Measurements from ENCODE around the gene CYP2B6. TPM values are rescaled to one million over a fixed set of nuclear protein-coding genes. Genes with fewer than 3 reads are reported as not detected.
"Not testable (repeated sequence)": the region's sequence is repeated elsewhere in the genome, so short reads cannot be mapped to it uniquely, and the experiment has no call there.

CYP2B6 gene
- total and polyA plus RNA-seq, 10 of the 15 experiments (the other 5 are each of a cell fraction or from before 2014, with no cell fraction given) = 0.23 to 0.86 TPM; not detected in 8

DNA sequence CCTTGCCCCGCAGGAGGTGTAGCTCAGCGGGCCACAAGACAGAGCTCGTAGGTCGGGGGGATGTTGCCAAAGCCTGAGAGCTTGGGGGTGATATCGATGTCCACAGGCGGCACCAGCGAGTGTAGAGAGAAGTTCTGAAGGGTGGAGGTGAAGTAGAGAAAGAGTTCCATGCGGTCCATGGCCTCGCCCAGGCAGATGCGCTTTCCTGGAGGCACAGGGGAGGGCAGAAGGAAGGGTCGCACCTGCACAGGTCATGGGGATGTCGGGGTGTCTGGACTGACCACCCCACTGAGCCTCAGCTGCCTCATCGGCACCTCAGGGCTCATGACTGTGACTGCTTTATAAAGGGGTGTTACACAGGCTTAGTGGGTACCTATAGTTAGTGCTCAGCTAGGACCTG, 59.3 kb downstream of the CYP2B6 start:
- Histone ChIP-seq H3K9ac (ENCODE audit: control insufficient read depth, insufficient read depth, low read length) (no peak overlapping the region), H2AFZ (ENCODE audit: control insufficient read depth, low read depth, low read length) (no peak overlapping the region), H3K9me3 (replicated peaks; ENCODE audit: control insufficient read depth, insufficient read depth, low read length) (no peaks in the 10 kb centered on the region), H3K79me2 (ENCODE audit: control insufficient read depth, insufficient read depth, low read length) (no peaks in the 10 kb centered on the region), H3K27me3 (replicated peaks in 1 of 2; ENCODE audit: control insufficient read depth in 2 of 2, insufficient read depth in 2 of 2, low read length in 1 of 2) (no peaks in the 10 kb centered on the region; a peak in 1 of 4 replicates), H3K36me3 (ENCODE audit: control insufficient read depth in 2 of 2, insufficient read depth in 2 of 2, low read length in 1 of 2) (no peaks in the 10 kb centered on the region), H3K27ac (ENCODE audit: control insufficient read depth, insufficient read depth) (no peak overlapping the region), H3K4me1 (ENCODE audit: control insufficient read depth, insufficient read depth, low read length) (no peaks in the 10 kb centered on the region), H3K4me2 (ENCODE audit: control insufficient read depth, insufficient read depth) (no peak overlapping the region), H3K4me3 (no peak overlapping the region), H4K20me1 (ENCODE audit: control insufficient read depth, insufficient read depth) (no peaks in the 10 kb centered on the region)
- POLR2A ChIA-PET = no interaction called here
- RAD21 ChIA-PET (ENCODE audit: unreplicated experiment) = no interaction called here
- ATAC-seq = no peak
- SMC1A ChIA-PET (ENCODE audit: uncharacterized antibody, unreplicated experiment) = no interaction called here
- CTCF ChIA-PET = no interaction called here
- in situ Hi-C loops (cut with MboI) (no loop called here), intact Hi-C loops (cut with micrococcal nuclease; ENCODE audit: unreplicated experiment) (no loop called here)
- no peak for DNase-seq (ENCODE audit: low read depth, low spot score)
- no peak for FAIRE-seq
- TF ChIP-seq, protein P1, sequence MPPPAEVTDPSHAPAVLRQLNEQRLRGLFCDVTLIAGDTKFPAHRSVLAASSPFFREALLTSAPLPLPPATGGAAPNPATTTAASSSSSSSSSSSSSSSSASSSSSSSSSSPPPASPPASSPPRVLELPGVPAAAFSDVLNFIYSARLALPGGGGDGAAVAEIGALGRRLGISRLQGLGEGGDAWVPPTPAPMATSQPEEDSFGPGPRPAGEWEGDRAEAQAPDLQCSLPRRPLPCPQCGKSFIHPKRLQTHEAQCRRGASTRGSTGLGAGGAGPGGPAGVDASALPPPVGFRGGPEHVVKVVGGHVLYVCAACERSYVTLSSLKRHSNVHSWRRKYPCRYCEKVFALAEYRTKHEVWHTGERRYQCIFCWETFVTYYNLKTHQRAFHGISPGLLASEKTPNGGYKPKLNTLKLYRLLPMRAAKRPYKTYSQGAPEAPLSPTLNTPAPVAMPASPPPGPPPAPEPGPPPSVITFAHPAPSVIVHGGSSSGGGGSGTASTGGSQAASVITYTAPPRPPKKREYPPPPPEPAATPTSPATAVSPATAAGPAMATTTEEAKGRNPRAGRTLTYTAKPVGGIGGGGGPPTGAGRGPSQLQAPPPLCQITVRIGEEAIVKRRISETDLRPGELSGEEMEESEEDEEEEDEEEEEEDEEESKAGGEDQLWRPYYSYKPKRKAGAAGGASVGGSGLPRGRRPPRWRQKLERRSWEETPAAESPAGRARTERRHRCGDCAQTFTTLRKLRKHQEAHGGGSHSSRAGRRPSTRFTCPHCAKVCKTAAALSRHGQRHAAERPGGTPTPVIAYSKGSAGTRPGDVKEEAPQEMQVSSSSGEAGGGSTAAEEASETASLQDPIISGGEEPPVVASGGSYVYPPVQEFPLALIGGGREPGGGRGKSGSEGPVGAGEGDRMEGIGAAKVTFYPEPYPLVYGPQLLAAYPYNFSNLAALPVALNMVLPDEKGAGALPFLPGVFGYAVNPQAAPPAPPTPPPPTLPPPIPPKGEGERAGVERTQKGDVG (CRISPR knock-in tag; IDR thresholded peaks at IDR 0.05) = no peak
- TF ChIP-seq, protein P2, sequence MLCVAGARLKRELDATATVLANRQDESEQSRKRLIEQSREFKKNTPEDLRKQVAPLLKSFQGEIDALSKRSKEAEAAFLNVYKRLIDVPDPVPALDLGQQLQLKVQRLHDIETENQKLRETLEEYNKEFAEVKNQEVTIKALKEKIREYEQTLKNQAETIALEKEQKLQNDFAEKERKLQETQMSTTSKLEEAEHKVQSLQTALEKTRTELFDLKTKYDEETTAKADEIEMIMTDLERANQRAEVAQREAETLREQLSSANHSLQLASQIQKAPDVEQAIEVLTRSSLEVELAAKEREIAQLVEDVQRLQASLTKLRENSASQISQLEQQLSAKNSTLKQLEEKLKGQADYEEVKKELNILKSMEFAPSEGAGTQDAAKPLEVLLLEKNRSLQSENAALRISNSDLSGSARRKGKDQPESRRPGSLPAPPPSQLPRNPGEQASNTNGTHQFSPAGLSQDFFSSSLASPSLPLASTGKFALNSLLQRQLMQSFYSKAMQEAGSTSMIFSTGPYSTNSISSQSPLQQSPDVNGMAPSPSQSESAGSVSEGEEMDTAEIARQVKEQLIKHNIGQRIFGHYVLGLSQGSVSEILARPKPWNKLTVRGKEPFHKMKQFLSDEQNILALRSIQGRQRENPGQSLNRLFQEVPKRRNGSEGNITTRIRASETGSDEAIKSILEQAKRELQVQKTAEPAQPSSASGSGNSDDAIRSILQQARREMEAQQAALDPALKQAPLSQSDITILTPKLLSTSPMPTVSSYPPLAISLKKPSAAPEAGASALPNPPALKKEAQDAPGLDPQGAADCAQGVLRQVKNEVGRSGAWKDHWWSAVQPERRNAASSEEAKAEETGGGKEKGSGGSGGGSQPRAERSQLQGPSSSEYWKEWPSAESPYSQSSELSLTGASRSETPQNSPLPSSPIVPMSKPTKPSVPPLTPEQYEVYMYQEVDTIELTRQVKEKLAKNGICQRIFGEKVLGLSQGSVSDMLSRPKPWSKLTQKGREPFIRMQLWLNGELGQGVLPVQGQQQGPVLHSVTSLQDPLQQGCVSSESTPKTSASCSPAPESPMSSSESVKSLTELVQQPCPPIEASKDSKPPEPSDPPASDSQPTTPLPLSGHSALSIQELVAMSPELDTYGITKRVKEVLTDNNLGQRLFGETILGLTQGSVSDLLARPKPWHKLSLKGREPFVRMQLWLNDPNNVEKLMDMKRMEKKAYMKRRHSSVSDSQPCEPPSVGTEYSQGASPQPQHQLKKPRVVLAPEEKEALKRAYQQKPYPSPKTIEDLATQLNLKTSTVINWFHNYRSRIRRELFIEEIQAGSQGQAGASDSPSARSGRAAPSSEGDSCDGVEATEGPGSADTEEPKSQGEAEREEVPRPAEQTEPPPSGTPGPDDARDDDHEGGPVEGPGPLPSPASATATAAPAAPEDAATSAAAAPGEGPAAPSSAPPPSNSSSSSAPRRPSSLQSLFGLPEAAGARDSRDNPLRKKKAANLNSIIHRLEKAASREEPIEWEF (IDR thresholded peaks at IDR 0.05; ENCODE audit: insufficient replicate concordance, low read depth, low read length) = no peak
- no peak for TF ChIP-seq SUZ12 (IDR thresholded peaks at IDR 0.05; ENCODE audit: unreplicated experiment)
- TF ChIP-seq BRCA1 (IDR thresholded peaks at IDR 0.05; ENCODE audit: low read depth, low read length) = no peak
- TF ChIP-seq CBX3 (IDR thresholded peaks at IDR 0.05; ENCODE audit: borderline replicate concordance, low read depth) = no peak
- BruUV-seq (replicated peaks) = no TSS peak
- 32% methylated on average over 13 of the region's 13 CpGs for WGBS (ENCODE audit: insufficient coverage, insufficient replicate concordance, low lambda C conversion rate, missing lambda C conversion rate)

DNA sequence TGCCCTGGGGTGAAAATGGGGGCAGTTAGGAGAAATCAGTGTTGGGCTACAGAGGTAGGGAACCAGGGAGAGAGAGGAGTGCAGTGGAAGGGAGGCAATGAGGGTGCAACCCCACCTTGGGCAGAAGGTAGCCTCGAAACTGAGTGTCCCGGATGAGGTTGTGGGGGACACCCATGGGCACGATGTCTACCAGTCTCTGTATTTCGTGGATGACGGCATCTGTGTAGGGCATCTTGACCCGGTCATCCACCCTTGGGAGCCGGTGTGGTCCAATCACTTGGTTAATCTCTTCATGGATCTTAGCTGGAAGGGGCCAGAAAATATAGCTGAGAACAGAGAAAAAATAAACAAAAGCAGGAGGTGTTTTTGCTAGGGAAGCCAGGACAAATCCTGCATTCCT, 61.1 kb downstream of the CYP2B6 start:
- WGBS (ENCODE audit: insufficient coverage, insufficient replicate concordance, low lambda C conversion rate, missing lambda C conversion rate) = 44% methylated on average over 7 of the region's 7 CpGs
- H3K4me3 ChIP-seq; H3K4me2 ChIP-seq (ENCODE audit: control insufficient read depth, insufficient read depth); H3K9ac ChIP-seq (ENCODE audit: control insufficient read depth, insufficient read depth, low read length); H3K36me3 ChIP-seq (ENCODE audit: control insufficient read depth in 2 of 2, insufficient read depth in 2 of 2, low read length in 1 of 2); in situ Hi-C loops (cut with MboI); H3K27me3 ChIP-seq (replicated peaks in 1 of 2; ENCODE audit: control insufficient read depth in 2 of 2, insufficient read depth in 2 of 2, low read length in 1 of 2); RAD21 ChIA-PET (ENCODE audit: unreplicated experiment); SMC1A ChIA-PET (ENCODE audit: uncharacterized antibody, unreplicated experiment); BruUV-seq (replicated peaks); H3K4me1 ChIP-seq (ENCODE audit: control insufficient read depth, insufficient read depth, low read length); FAIRE-seq; H3K27ac ChIP-seq (ENCODE audit: control insufficient read depth, insufficient read depth); H2AFZ ChIP-seq (ENCODE audit: control insufficient read depth, low read depth, low read length); DNase-seq (ENCODE audit: low read depth, low spot score); H3K9me3 ChIP-seq (replicated peaks; ENCODE audit: control insufficient read depth, insufficient read depth, low read length); ATAC-seq; H4K20me1 ChIP-seq (ENCODE audit: control insufficient read depth, insufficient read depth); intact Hi-C loops (cut with micrococcal nuclease; ENCODE audit: unreplicated experiment); H3K79me2 ChIP-seq (ENCODE audit: control insufficient read depth, insufficient read depth, low read length); CTCF ChIA-PET; POLR2A ChIA-PET: not testable (repeated sequence)
